ENCODE data around the gene TSHZ2.

DNA sequence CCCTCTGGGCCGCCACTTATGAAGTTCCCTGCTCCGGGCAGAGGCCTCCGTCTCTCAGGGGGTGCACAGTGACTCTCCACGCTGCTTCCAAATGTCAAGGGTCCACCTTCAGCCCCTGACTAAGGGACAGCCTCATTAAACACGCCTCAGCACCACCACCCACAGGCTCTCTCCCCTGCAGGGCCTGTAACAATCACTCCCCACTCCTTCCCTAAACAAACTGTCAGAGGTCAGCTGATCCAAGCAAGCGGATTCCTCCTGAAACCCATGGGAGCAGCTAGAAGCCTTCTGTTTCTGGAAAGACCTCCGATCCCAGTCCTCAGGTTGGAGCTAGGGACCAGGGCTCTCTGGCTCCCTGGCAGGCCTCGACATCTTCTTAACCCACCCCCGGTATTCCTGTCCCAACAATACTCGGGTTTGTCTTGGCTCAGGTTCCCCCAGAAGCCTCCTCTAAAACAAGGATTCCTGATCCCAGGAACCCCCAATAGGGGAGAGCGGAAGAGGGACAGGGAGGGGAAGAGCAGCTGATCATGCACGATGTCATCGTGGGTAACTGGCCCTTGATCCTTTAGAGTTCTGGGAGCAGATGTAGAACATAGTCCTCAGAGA lies 440.5 kb downstream of the TSHZ2 start:
- TF ChIP-seq, protein P1, sequence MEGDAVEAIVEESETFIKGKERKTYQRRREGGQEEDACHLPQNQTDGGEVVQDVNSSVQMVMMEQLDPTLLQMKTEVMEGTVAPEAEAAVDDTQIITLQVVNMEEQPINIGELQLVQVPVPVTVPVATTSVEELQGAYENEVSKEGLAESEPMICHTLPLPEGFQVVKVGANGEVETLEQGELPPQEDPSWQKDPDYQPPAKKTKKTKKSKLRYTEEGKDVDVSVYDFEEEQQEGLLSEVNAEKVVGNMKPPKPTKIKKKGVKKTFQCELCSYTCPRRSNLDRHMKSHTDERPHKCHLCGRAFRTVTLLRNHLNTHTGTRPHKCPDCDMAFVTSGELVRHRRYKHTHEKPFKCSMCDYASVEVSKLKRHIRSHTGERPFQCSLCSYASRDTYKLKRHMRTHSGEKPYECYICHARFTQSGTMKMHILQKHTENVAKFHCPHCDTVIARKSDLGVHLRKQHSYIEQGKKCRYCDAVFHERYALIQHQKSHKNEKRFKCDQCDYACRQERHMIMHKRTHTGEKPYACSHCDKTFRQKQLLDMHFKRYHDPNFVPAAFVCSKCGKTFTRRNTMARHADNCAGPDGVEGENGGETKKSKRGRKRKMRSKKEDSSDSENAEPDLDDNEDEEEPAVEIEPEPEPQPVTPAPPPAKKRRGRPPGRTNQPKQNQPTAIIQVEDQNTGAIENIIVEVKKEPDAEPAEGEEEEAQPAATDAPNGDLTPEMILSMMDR (IDR thresholded peaks at IDR 0.05) = no peak
- TF ChIP-seq POLR2A (IDR thresholded peaks at IDR 0.05) = no peak
- no peak for TF ChIP-seq EP300 (IDR thresholded peaks at IDR 0.05)
- TF ChIP-seq POLR2AphosphoS5 (IDR thresholded peaks at IDR 0.05) = no peak
